Choroid plexus epithelial cell (primary cell): ENCODE measurements around the gene ETV6.
A peak's percentile ranks its signal among the peaks of the same experiment; 100 is the strongest.

Source experiments
- DNase-seq: peaks from one replicate; pipeline ENCODE4 v3.0.0-alpha.2; 2010; ENCODE audit warnings: low read depth
- H3K4me3 ChIP-seq: 2 replicates; pipeline ENCODE4 v1.5.1; 2011; ENCODE audit warnings: low read depth, mild to moderate bottlenecking, control low read depth, low read length, moderate library complexity
- CTCF ChIP-seq: conservative IDR thresholded peaks from 2 replicates; pipeline ENCODE4 v1.5.1; 2011; ENCODE audit warnings: low read depth, mild to moderate bottlenecking, control low read depth, inconsistent platforms, low read length, moderate library complexity

The ETV6 gene

GRCh38 chr12:11706509-11707379, 57.3 kb downstream of the ETV6 start:
- no peak overlapping the region for H3K4me3 ChIP-seq
- DNase-seq: peak; percentile 41
- TF ChIP-seq CTCF: no peak

- TF ChIP-seq CTCF: no peak
- DNase-seq: no peak
- H3K4me3 ChIP-seq: no peak overlapping the region
Observed at GRCh38 chr12:11707535-11707934, 58.1 kb downstream of the ETV6 start.

- DNase-seq: no peak
- no peak for TF ChIP-seq CTCF
- H3K4me3 ChIP-seq: no peak overlapping the region
Observed at GRCh38 chr12:11709513-11709912, 60.0 kb downstream of the ETV6 start.

GRCh38 chr12:11710431-11710830, 61.0 kb downstream of the ETV6 start:
- no peak for DNase-seq
- TF ChIP-seq CTCF: no peak
- H3K4me3 ChIP-seq: no peak overlapping the region

GRCh38 chr12:11710906-11711305, 61.4 kb downstream of the ETV6 start:
- no peak for TF ChIP-seq CTCF

GRCh38 chr12:11711651-11712327, 62.3 kb downstream of the ETV6 start:
- H3K4me3 ChIP-seq: no peak overlapping the region
- peak; percentile 78 for DNase-seq
- no peak for TF ChIP-seq CTCF

More at GRCh38 chr12:11710906-11711305, 61.4 kb downstream of the ETV6 start:
- no peak for DNase-seq
- H3K4me3 ChIP-seq: no peak overlapping the region
